GM21390 (cell line): ENCODE results near the gene OXCT1.
A peak's percentile ranks its signal among the peaks of the same experiment; 100 is the strongest.

ENCODE experiments used
- ATAC-seq: cut with Tn5 transposase; IDR thresholded peaks from one replicate; pipeline ENCODE4 v1.9.1; 2021; ENCODE audit not compliant: unreplicated experiment

Gene OXCT1

DNA sequence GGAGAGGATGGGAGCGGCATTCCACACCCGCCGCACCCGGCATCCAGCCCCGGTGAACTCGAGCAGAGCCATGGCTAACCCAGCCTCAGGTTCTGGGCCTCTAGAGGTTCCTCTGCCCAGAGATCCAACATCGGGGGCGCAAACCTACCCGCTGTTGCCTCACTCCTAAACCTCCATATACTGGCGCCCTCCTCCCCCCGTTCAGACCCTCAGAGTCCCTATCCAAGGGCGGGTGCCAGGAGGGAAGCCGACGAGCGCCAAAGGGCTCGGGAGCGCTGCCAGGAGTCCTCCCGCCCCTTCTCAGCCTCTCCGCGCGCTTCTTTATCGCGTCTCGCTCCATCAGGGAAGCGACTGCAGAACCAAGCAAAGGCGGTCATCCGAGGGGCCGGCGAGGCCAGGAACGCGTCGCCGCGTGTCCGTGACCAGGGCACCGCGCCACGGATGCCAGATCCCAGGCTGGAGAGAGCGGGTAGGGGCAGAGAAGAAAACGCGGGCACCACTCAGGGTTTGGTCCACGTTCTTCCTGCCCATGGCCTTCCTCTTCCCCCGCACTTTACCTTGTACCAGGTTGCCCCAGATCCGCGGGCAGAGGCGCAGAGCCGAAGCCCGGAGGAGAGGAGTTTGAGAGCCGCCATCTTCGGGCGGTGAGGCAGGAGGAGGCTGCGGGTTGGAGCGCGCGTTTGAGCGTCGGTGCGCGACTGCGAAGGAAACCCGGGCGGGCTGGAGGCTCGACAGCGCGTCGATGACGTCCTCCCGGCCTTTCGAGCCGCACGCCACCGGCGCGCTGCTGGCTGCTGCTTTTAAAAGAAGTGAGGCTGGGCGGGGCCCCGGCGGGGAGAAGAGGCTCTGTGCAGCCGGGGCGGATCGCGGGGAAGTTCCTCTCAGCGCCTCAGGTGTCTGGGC is at the start of gene OXCT1:
Gene OXCT1, minus strand, starts transcription at position 702 of the 903 bp plus-strand sequence. Its CDS starts 67 bp downstream, at position 635.
- ATAC-seq = peak; percentile 93

DNA sequence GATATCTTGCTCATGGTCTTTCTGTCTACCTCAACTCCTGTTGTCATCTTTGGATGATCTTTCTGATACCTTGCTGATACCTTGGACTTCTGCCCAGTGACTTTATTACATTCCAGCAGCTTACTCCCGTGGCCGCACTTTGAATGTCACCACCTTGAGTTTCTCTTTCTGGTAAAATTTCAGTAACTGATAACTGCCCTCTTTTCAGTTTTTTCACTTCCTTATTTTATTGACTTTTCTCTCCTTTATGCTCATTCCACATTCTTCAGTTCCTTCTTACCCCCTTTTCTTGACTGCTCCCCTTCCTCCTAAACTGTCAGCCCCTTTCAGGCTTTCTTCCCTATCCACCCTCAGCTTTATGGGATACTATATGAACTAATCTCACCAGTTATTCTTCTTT is 47.9 kb upstream of the OXCT1 start:
- peak; percentile 71 for ATAC-seq

DNA sequence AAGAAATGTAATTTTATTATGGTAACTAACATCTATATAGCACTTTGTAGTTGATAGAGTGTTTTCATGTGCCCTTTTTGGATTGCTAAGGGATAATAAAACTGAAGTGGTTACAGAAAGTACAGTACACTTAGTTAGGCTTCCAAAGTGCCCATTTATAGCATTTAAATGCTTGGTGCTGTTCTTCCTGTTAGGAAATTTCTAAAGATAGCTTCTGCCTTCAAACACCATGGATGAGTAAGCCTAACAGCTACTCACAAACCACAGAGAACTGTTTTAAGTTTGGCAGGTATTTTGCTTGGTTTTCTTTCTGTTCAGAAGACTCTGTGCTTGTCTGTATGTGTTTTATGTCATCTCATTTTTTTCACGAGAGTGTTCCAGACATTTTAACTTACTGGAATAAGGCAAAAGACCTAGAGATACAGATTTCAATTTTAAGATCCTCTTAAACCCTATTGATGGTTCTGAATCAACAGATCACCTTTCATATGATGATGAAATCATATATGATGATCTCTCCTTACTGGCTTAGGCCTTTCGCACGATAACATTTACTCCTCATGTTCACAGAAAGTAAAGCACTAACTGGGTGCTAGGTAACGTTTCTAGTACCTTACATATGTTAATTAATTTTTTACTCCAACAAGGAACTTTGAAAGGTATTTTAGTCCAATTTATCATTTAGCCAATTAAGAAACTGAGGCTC is 38.3 kb upstream of the OXCT1 start:
- ATAC-seq = no peak

DNA sequence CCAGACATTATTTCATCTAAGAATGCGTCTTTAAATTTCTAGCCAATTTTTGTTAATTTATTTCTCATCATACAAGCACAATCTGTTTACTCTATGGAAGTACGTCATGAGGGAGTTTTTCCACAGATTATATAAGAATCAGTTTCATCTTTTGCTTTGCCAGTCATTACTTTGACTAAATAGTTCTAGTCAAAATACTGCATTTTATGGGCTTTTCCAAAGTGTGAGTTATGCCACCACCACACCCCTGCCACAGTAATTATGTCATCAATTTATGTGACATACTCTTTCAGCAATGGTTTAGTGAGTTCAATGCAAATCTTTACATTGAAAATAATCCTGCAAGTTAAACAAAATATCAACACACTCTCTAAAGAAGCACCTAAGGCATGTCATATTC is 35.9 kb upstream of the OXCT1 start:
- no peak for ATAC-seq

DNA sequence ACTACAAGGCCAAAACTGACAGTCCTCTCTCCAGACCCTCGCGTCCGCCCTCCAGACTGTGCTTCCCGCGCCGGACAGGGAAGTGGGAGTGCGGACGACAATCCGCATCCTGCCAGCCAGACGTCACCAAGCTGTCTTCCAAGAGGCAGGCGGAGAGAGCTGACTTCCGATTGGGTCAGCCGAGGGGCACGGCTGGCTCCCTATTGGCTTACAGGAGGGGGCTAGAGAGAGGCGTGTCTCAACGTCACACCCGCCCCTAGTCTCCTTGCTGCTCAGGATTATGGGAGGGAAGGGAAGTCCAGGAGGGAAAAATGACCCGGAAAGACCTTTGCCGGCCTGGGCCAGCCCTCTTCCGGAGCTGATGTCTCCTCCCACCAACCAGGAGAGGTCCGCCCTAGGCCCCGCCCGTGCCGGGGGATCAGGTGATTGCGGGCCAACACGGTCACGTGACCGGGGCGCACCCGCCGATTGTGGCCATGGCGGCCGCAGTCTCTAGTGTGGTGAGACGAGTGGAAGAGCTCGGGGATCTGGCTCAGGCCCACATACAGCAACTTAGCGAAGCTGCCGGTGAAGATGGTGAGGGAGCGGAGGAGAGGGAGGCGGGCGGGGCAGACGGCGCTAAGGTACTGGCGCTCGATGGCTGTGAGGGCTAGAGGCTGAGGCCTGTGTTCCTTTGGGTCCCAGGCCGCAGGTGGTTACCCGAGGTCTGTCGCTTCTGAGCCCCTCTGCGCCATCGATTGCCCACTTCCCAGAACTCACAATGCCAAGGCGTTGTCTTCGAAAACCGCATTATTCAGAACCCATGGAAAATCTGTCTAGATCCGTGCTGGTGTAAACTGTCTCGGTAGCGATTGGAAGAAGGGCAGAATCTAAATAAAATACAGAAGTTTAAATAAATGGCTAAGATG is 33.9 kb upstream of the OXCT1 start, which contains the start of gene RIMOC1:
Gene RIMOC1, plus strand, starts transcription at position 453 of the 908 bp plus-strand sequence. Its CDS starts 24 bp downstream, at position 477.
- ATAC-seq = peak; percentile 99

DNA sequence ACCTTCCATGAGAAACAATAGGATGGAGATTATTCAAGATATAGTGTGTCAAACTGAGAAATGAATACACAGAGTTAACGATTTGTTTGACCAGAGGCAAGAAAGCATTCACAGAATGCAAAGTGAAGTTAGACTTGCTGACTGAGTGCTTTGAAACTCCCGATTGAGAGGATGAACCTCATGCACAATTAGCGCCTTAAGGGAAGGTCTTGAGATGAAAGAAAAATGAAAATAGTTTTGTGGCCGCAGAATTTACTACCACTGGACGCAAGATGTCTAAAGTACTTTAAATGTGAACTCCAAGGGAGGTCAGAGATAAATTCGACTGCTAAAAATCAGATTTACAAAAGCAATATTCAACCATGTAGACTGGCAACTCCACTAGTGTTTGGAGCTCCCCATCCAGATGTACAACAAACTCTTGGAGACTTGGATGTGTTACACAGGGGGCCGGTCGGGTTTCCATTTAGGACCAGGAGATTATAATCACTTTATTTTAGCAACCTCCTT is 33.2 kb upstream of the OXCT1 start:
- no peak for ATAC-seq

DNA sequence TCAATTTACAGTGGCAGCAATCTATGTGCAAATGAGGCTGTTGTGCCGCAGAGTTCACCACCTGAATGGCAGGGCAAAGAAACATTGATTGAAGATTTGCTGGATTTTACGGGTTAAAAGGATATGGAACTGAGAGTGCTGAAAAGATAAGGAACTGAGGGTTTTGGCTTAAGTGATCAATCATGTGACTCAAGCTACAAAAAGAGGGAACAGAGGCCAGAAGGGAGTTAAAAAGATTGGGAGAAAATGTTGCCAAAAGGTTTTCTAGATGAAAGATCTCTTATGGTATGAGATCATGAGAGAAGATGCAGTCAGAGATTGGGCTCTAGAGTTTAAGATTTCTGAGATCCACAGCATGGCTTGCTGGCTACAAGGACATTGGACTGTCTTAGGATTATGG is 26.0 kb upstream of the OXCT1 start:
- ATAC-seq = no peak

DNA sequence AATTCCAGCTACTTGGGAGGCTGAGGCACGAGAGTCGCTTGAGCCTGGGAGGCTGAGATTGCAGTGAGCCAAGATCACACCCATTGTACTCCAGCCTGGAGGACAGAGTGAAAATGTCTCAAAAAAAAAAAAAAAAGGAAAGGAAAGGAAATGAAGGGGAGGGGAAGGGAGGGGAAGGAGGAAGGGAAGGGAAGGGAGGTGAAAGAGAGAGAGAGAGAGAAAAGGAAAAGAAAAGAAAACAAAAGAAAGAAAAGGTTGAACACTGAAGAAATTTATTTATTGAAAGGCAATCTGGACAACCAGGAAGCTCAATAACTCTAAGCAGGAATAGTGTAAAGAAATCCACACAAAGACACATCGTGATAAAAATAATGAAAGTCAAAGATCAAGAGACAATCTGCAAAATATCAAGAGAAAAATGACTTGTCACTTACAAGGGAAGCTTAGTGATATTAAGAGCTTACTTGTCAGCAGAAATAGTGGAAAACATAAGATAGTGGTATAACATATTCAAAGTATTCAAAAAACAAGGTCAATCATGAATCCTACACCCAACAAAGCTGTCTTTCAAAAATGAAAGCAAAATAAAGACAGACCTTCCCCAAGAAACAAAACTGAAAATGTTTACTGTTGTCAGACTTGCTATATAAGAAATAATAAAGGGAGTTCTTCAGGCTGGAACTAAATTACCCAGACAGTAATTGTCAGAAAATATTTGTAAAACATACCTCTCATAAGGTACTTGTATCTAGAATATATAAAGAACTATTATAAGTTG is 23.0 kb upstream of the OXCT1 start:
- ATAC-seq = peak; percentile 74

DNA sequence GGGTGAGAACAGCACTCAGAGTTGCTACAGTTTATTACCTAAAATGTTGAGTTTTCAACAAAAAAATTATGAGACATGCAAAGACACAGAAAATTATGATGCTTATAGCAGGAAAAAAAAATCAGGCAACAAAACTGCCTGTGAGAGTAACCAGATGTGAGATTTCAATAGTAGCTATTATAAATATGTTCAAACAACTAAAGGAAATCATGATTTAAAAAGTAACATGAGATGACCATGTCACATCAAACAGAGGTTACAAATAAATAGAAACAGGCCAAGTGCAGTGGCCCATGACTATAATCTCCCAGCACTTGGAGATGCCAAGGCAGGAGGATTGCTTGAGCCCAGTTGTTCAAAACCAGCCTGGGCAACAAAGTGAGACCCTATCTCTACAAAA is 21.8 kb upstream of the OXCT1 start:
- no peak for ATAC-seq

DNA sequence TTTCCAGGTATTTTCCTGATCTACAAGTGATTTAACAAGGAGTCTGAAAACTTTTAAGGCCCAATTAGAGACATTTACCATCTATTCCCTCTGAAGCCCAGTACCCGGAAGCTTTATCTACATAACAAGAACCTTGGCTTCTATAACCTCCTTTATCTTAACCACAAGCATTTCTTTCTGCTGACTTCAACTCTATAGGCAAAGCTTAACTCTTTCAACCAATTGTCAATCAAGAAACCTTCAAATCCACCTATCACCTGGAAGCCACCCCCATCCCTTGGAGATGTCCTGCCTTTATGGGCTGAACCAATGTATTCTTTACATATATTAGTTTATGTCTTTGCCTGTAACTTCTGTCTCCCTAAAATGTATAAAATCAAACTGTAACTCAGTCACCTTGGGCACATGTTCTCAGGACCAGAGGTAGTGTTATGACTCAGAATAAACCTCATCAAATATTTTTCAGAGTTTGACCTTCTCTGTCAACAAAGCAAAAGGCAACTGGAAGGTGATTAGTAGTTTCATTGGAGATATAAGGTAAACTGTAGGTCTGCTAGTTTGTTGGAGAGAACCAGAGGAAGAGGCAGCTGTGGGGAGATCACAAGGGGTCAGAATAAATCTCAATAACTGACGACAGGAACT is 21.0 kb upstream of the OXCT1 start:
- no peak for ATAC-seq

DNA sequence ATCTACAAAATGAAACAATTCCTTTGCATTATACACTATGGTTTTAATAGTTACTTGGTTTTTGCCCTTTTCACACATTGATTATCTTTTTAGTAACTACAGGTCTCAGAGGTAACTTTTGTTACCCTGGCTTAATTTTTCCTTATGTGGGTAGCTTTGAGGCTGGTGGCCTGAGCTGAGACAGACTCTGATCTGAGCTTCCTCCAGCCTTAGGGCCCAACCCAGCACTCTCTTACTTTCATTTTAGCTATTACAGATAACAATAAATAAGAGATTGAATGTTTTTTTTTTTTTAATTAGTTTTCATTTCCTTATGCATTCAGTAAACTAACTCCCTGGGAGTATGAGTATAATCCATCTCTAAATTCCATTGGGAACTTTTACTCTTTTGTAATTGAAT is 15.1 kb upstream of the OXCT1 start:
- peak; percentile 55 for ATAC-seq

DNA sequence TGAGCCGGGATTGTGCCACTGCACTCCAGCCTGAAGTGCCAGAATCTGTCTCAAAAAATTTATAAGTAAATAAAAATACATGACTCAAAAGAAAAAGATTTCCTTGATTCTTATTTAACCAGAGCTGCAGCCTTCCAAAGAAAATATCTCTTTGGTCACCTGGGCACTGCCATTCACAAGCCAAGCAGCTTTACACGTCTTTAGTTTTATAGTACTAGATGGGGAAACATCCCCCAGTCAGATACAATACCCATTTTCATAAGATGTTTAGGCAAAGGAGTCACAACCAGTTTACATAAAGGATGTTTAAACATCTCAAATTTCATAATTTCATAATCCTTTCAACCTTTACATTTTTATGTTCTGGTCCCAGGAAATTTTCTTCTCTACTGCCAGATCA is 13.7 kb upstream of the OXCT1 start:
- ATAC-seq = no peak

DNA sequence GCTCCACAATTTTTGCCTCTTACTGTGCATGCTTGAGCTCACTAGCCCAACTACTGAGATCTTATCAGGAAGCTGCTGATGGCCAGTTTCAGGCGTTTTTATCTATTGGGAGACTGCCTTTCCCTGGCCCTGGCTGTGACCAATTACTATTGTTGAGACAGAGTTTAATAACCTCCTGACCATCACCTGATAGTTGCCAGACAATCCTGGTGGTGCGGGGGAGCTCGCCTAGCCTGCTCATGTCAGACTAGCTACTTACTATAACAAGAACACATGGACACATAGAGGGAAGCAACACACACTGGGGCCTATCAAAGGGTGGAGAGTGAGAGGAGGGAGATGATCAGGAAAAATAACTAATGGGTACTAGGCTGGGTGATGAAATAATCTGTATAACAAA is 13.0 kb upstream of the OXCT1 start:
- ATAC-seq = no peak

DNA sequence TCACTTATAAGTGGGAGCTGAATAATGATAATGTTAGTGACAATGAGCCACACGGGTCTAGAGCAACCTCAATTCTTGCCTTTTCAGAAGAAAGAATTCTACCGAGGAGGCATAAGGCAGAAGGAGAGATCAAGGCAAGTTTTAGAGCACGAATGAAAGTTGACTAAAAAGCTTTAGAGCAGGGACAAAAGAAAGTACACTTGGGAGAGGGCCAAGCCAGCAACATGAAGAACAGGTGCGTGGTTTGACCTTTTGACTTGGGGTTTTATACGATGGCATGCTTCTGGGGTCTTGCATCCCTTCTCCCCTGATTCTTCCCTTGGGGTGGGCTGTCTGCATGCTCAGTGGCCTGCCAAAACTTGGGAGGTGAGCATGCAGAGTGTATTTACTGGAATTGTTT is 12.5 kb upstream of the OXCT1 start:
- no peak for ATAC-seq

DNA sequence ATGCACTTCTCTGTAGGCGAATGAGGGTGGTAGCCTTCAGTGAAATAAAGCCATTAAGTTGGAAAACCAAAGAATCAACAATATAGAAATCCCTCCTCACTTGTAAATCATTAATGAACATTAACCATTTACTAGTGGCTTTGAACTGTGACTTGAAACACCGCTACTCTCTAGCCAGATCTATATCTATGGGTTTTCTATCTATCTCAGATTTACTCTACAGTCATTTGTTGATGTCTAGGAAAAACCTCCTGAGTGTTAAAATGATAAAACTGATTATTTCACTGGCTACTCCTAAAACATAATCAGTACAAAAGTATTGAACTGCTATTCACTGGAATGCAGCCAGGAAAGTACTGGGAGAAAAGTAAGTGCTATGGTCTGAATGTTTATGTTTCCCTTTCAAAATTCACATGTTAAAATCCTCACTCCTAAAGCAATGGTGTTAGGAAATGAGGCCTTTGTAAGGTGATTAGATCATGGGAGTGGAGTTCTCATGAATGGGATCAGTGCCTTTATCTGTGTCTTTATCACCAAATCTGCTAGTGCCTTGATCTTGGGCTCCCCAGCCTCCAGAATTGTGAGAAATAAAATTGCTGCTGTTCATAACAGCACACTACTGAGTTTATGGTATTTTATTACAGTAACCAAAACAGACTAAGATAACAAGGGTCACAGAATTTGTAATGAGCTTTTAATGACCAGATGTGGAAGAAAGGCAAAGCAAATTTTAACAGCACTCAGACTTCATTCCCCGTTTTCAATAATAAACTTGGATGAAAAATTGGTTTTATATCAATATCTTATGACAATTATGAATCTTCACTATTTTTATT is 8.6 kb upstream of the OXCT1 start:
- ATAC-seq = no peak

DNA sequence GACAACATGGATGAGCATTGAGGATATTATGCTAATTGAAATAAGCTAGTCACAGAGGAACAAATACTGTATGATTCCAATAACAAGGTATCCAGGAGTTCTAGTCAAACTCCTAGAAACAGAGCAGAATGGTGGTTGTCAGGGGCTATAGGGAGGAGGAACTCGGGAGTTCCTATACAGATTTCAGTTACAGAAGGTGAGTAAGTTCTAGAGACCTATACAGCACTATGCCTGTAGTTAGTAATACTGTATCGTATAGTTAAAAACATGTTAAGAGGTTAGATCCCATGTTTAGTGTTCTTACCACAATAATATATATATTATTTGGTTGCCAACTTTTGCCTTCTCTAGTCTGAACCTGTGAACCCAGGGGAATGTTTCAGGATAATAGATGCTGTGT is 7.9 kb upstream of the OXCT1 start:
- ATAC-seq = no peak

DNA sequence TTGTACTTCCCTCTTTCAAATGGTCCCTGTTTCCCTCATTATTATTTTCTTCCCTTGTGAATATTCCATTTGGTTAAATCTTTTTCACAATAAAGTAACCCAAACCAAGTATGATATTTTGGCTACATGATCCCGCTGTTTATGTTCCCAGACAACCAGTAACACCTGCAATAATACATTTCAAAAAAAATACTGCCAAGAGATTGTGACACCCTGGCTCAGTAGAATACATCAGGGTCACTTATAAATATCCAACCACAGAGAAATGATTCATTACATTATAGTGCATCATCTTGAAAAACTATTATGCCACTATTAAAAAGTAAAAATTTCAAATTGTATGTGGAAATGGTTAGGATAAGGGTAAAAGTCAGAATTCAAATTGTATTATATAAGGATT is 7.2 kb upstream of the OXCT1 start:
- no peak for ATAC-seq

DNA sequence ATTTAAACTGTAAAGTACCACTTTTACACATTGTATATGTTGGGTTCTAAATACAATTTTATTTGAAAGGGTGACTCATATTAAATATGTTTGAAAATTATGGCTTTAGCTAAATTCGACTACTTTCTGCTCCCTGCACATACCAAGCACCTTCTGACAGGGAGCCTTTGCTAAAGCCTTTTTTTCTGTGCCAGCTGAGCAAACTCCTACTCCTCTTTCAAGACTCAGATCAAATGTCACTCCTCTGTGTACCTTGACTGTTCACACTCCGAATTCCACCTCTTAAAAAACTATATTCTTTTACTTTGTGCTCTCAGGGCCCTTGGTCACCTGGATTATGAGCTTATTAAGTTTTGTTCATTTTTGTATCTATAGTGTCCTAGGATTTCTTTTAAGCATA is 6.5 kb upstream of the OXCT1 start:
- ATAC-seq = no peak

DNA sequence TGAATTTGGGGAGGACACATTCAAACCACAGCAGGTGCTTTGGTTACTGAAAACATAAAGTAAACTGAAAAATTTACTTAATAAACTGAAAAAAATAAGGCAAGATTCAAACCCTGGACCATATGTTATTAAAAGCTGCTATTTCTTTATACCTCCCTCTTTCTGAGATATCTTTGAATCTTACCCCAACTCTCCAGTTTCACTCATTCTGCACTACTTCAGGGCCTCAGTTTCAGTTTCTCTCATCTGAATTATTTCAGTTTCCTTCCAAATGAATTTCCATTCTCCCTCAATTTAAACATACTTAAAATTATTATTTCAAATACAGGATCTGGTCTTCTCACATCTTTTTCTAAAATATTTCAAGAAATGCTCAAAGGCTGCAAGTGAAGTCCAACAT is 4.9 kb upstream of the OXCT1 start:
- ATAC-seq = no peak
